Neural crest cell (in vitro differentiated cells): ENCODE results near the gene PRTFDC1. TPM values are rescaled to one million over a fixed set of nuclear protein-coding genes. Genes with fewer than 3 reads are reported as not detected.

Experiments used
- DNase-seq: peaks from one replicate; pipeline ENCODE4 v3.0.0; 2021; ENCODE audit warnings: low read depth, mixed read lengths, low spot score
- H3K27ac Mint-ChIP-seq: one replicate; pipeline ENCODE4 v1.8.0; 2021; ENCODE audit warnings: mild to moderate bottlenecking, mixed read lengths; ENCODE audit not compliant: unreplicated experiment
- H3K27me3 Mint-ChIP-seq: 2 replicates; pipeline ENCODE4 v1.8.0; 2021; ENCODE audit warnings: low read depth, mild to moderate bottlenecking, mixed read lengths
- H3K36me3 Mint-ChIP-seq: 2 replicates; pipeline ENCODE4 v1.8.0; 2021; ENCODE audit warnings: low read depth, mild to moderate bottlenecking, mixed read lengths
- H3K4me1 Mint-ChIP-seq: 2 replicates; pipeline ENCODE4 v1.8.0; 2021; ENCODE audit warnings: mixed read lengths
- H3K4me3 Mint-ChIP-seq: one replicate; pipeline ENCODE4 v1.8.0; 2021; ENCODE audit warnings: mild to moderate bottlenecking, mixed read lengths
- H3K9me3 Mint-ChIP-seq: 2 replicates; pipeline ENCODE4 v1.8.0; 2021; ENCODE audit warnings: mixed read lengths
- CTCF ChIP-seq: fragments of 200-600 bp; sonication (generic); conservative IDR thresholded peaks from 2 replicates; pipeline ENCODE4 v1.5.0; 2021; ENCODE audit warnings: antibody characterized with exemption, mild to moderate bottlenecking
- total RNA-seq: library from RNA; stranded (reverse); gene quantifications from 2 replicates; pipeline ENCODE4 v1.2.1, GENCODE V29; 2021

PRTFDC1 gene
- total RNA-seq, 1 donor from 2014 or later, result 26.7 TPM

- no peak for DNase-seq
- no peaks in the 10 kb centered on the region for H3K9me3 Mint-ChIP-seq
- H3K4me3 Mint-ChIP-seq, result no peak overlapping the region
- no peaks in the 10 kb centered on the region for H3K4me1 Mint-ChIP-seq
- H3K27me3 Mint-ChIP-seq, result no peaks in the 10 kb centered on the region
- no peak overlapping the region for H3K27ac Mint-ChIP-seq
- H3K36me3 Mint-ChIP-seq, result no peaks in the 10 kb centered on the region
- TF ChIP-seq CTCF, result no peak
These were observed 150.0 kb downstream of the PRTFDC1 start for GRCh38 chr10:24802378-24802777.

GRCh38 chr10:24800861-24801260 is 151.5 kb downstream of the PRTFDC1 start:
- no peak for TF ChIP-seq CTCF
- no peak overlapping the region for H3K27ac Mint-ChIP-seq
- no peaks in the 10 kb centered on the region for H3K4me1 Mint-ChIP-seq
- DNase-seq, result no peak
- H3K27me3 Mint-ChIP-seq, result no peaks in the 10 kb centered on the region
- no peaks in the 10 kb centered on the region for H3K9me3 Mint-ChIP-seq
- H3K4me3 Mint-ChIP-seq, result no peak overlapping the region
- no peaks in the 10 kb centered on the region for H3K36me3 Mint-ChIP-seq

Other genes with a start within 250 kb of the PRTFDC1 start
- 104 and 108 TPM in 2 replicates for gene ARHGAP21, start 228.7 kb downstream of the PRTFDC1 start, total RNA-seq
- gene ENKUR, start 63.6 kb upstream of the PRTFDC1 start, total RNA-seq, result 1.7 and 2.0 TPM in 2 replicates
- 6.3 and 6.5 TPM in 2 replicates for gene THNSL1, start 64.0 kb upstream of the PRTFDC1 start, total RNA-seq
- 0.20 and 0.26 TPM in 2 replicates for gene GPR158, start 222.4 kb upstream of the PRTFDC1 start, total RNA-seq